MM.1S (cell line): Measurements from ENCODE around the gene CD1D.

ENCODE experiments used
- DNase-seq: peaks from one replicate; pipeline ENCODE4 v3.0.0-alpha.2; 2015
- H2AFZ ChIP-seq: fragments of 300-600 bp; sonication (generic); 2 replicates; pipeline ENCODE4 v1.6.0; 2016; ENCODE audit warnings: antibody characterized with exemption, low read length
- H3F3A ChIP-seq: fragments of 300-600 bp; sonication (generic); 2 replicates; pipeline ENCODE4 v1.6.1; 2016; ENCODE audit warnings: mild to moderate bottlenecking, antibody characterized with exemption, low read length, moderate library complexity, mixed read lengths; ENCODE audit not compliant: insufficient read depth
- H3K27ac ChIP-seq: fragments of 300-600 bp; sonication (generic); 2 replicates; pipeline ENCODE4 v1.5.1; 2016; ENCODE audit warnings: mild to moderate bottlenecking, low read length
- H3K27me3 ChIP-seq: fragments of 300-600 bp; sonication (generic); replicated peaks from 2 replicates; pipeline ENCODE4 v1.6.0; 2016; ENCODE audit warnings: low read length; ENCODE audit not compliant: insufficient read depth
- H3K36me3 ChIP-seq: fragments of 300-600 bp; sonication (generic); replicated peaks from 2 replicates; pipeline ENCODE4 v1.6.1; 2016; ENCODE audit warnings: mild to moderate bottlenecking, low read length, mixed read lengths; ENCODE audit not compliant: insufficient read depth
- H3K4me1 ChIP-seq: fragments of 300-600 bp; sonication (generic); 2 replicates; pipeline ENCODE4 v1.6.1; 2016; ENCODE audit warnings: low read length, mixed read lengths
- H3K4me2 ChIP-seq: fragments of 300-600 bp; sonication (generic); 2 replicates; pipeline ENCODE4 v1.6.0; 2016; ENCODE audit warnings: low read depth, low read length
- H3K4me3 ChIP-seq: fragments of 300-600 bp; sonication (generic); 2 replicates; pipeline ENCODE4 v1.5.1; 2016; ENCODE audit warnings: low read length, mixed read lengths
- H3K79me2 ChIP-seq: fragments of 300-600 bp; sonication (generic); 2 replicates; pipeline ENCODE4 v1.6.1; 2016; ENCODE audit warnings: mixed run types, low read length, mixed read lengths
- H3K9ac ChIP-seq: fragments of 300-600 bp; sonication (generic); 2 replicates; pipeline ENCODE4 v1.6.1; 2016; ENCODE audit warnings: low read length, mixed read lengths
- H3K9me2 ChIP-seq: fragments of 300-600 bp; sonication (generic); replicated peaks from 2 replicates; pipeline ENCODE4 v1.6.1; 2016; ENCODE audit warnings: mild to moderate bottlenecking, low read length, mixed read lengths; ENCODE audit not compliant: insufficient read depth
- H3K9me3 ChIP-seq: fragments of 300-600 bp; sonication (generic); replicated peaks from 2 replicates; pipeline ENCODE4 v1.6.1; 2016; ENCODE audit warnings: mild to moderate bottlenecking, low read length, mixed read lengths; ENCODE audit not compliant: insufficient read depth
- H4K20me1 ChIP-seq: fragments of 300-600 bp; sonication (generic); 2 replicates; pipeline ENCODE4 v1.6.1; 2016; ENCODE audit warnings: mild to moderate bottlenecking, low read length, moderate library complexity, mixed read lengths; ENCODE audit not compliant: insufficient read depth
- EZH2 ChIP-seq: fragments of 300-600 bp; sonication (generic); optimal IDR thresholded peaks from 2 replicates; pipeline ENCODE3; 2017; ENCODE audit warnings: low read depth, mild to moderate bottlenecking, antibody characterized with exemption, low read length, mixed read lengths
- EZH2phosphoT487 ChIP-seq: fragments of 300-600 bp; sonication (generic); IDR thresholded peaks from 2 replicates; pipeline ENCODE4 v1.6.1; 2018; ENCODE audit warnings: antibody characterized with exemption, low read length
- TF ChIP-seq, protein P1 (sequence below): fragments of 300-600 bp; sonication (generic); IDR thresholded peaks from 2 replicates; pipeline ENCODE4 v1.5.1; 2016; ENCODE audit warnings: antibody characterized with exemption, low read length, mixed read lengths

CD1D gene

DNA sequence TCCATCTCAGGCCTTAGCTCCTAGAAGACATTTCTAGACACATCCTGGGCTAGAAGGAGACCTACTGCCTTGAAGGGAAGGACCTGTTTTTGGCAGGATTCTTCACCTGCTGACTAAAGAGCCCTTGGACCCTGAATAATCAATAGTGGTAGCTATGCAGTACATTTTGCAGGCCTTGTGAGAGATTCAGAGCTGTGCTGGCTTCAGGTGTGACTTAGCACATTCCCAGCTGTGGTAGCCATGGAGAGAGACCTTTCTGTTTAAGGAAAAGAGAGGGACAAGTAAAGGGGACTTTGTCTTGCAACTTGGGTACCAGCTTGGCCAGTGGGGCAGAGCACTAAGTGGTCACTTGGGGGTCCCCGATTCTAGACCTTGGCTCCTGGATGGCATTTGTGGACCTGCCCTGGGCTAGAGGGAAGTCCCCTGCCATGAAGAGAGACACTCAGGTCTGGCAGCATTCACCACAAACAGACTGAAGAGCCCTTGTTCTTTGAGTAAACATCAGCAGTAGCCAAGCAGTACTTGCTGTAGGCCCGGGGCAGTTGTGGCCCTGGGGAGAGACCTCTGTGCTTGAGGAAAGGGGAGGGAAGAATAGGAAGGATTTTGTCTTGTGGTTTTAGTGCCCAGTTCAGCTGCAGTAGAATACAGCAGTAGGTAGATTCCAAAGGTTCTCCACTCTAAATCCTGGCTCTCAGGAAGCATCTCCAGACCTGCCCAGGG lies 47.4 kb downstream of the CD1D start:
- Histone ChIP-seq H3F3A (no peaks in the 10 kb centered on the region), H3K9me2 (no peaks in the 10 kb centered on the region), H3K9ac (no peak overlapping the region), H3K27ac (no peak overlapping the region), H2AFZ (no peak overlapping the region), H3K4me2 (no peak overlapping the region), H3K4me1 (no peaks in the 10 kb centered on the region), H3K9me3 (no peaks in the 10 kb centered on the region), H3K79me2 (no peaks in the 10 kb centered on the region), H3K36me3 (no peaks in the 10 kb centered on the region), H3K27me3 (no peaks in the 10 kb centered on the region), H3K4me3 (no peak overlapping the region), H4K20me1 (no peaks in the 10 kb centered on the region)
- DNase-seq, result no peak
- no peak for TF ChIP-seq EZH2phosphoT487
- TF ChIP-seq, protein P1, sequence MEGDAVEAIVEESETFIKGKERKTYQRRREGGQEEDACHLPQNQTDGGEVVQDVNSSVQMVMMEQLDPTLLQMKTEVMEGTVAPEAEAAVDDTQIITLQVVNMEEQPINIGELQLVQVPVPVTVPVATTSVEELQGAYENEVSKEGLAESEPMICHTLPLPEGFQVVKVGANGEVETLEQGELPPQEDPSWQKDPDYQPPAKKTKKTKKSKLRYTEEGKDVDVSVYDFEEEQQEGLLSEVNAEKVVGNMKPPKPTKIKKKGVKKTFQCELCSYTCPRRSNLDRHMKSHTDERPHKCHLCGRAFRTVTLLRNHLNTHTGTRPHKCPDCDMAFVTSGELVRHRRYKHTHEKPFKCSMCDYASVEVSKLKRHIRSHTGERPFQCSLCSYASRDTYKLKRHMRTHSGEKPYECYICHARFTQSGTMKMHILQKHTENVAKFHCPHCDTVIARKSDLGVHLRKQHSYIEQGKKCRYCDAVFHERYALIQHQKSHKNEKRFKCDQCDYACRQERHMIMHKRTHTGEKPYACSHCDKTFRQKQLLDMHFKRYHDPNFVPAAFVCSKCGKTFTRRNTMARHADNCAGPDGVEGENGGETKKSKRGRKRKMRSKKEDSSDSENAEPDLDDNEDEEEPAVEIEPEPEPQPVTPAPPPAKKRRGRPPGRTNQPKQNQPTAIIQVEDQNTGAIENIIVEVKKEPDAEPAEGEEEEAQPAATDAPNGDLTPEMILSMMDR, result no peak
- no peak for TF ChIP-seq EZH2
